Endothelial cell of umbilical vein (primary cell): ENCODE results near the gene ETF1. TPM values are rescaled to one million over a fixed set of nuclear protein-coding genes. Genes with fewer than 3 reads are reported as not detected.

ENCODE experiments used
- BruUV-seq: library from RNA; stranded (reverse); fragments of 400-500 nt; replicated peaks from 2 replicates; lab custom pipeline; 2021; lab: Mats Ljungman, UMichigan
- CTCF ChIA-PET: fragments of 300-600, 350-600 bp; sonication (Branson Sonifier 250); formaldehyde crosslinking; loops from one replicate; lab custom pipeline; 2021; ENCODE audit warnings: antibody characterized with exemption, inconsistent platforms; lab: Charles Lee
- POLR2A ChIA-PET: fragments of 300-600, 350-600 bp; sonication (Branson Sonifier 250); formaldehyde crosslinking; loops from one replicate; lab custom pipeline; 2021; ENCODE audit warnings: antibody characterized with exemption, inconsistent platforms; lab: Charles Lee
- DNase-seq: peaks from one replicate; pipeline ENCODE4 v3.0.0-alpha.2; 2011; ENCODE audit warnings: low read depth, low spot score
- FAIRE-seq: peaks from 2 replicates; lab custom pipeline; 2011; peaks lifted over from hg19 to GRCh38; lab: Jason Lieb, UNC
- H2AFZ ChIP-seq: 2 replicates; pipeline ENCODE4 v1.6.0; 2012; ENCODE audit warnings: low read depth, low read length, control low read depth, inconsistent platforms
- H3K27ac ChIP-seq: 2 replicates; pipeline ENCODE4 v1.5.1; 2011; ENCODE audit warnings: low read depth, mild to moderate bottlenecking, control low read depth, low read length, moderate library complexity; ENCODE audit not compliant: insufficient read depth
- H3K27me3 ChIP-seq, 2 experiments: 2 replicates each; pipeline versions ENCODE4 v1.6.0 to v1.6.1; 2011; ENCODE audit warnings: low read length in 2 of 2, mixed read lengths in 1 of 2; ENCODE audit not compliant: control insufficient read depth in 2 of 2, insufficient read depth in 2 of 2
- H3K36me3 ChIP-seq, 2 experiments: 2 replicates in 1 of 2; 3 replicates in 1 of 2; pipeline ENCODE4 v1.5.1; 2011; ENCODE audit warnings: low read length in 2 of 2, mild to moderate bottlenecking in 1 of 2, moderate library complexity in 1 of 2; ENCODE audit not compliant: control insufficient read depth in 2 of 2, insufficient read depth in 2 of 2; ENCODE audit errors: extremely low read depth in 1 of 2
- H3K4me1 ChIP-seq: 3 replicates; pipeline ENCODE4 v1.5.1; 2011; ENCODE audit warnings: mild to moderate bottlenecking, low read length; ENCODE audit not compliant: control insufficient read depth, insufficient read depth; ENCODE audit errors: extremely low read depth
- H3K4me2 ChIP-seq: 2 replicates; pipeline ENCODE4 v1.6.1; 2011; ENCODE audit warnings: low read length, control low read depth, mixed read lengths; ENCODE audit not compliant: insufficient read depth
- H3K4me3 ChIP-seq, 3 experiments: fragments of 200-600 bp in 1 of 3; sonication (generic), shearing (Covaris generic) in 1 of 3; replicated peaks in 1 of 3; 2 replicates each; pipeline ENCODE4 v1.5.1; 2011 to 2016; ENCODE audit warnings: control low read depth in 3 of 3, low read length in 3 of 3, mild to moderate bottlenecking in 2 of 3, inconsistent platforms in 1 of 3, low read depth in 1 of 3, moderate library complexity in 1 of 3; ENCODE audit not compliant: insufficient read depth in 1 of 3
- H3K79me2 ChIP-seq: 2 replicates; pipeline ENCODE4 v1.6.0; 2012; ENCODE audit warnings: low read length, inconsistent platforms; ENCODE audit not compliant: control insufficient read depth, insufficient read depth
- H3K9ac ChIP-seq: replicated peaks from 2 replicates; pipeline ENCODE3; 2011; ENCODE audit warnings: low read length, control low read depth; ENCODE audit not compliant: insufficient read depth; ENCODE audit errors: extremely low read depth
- H3K9me1 ChIP-seq: replicated peaks from 3 replicates; pipeline ENCODE4 v1.6.0; 2011; ENCODE audit warnings: mild to moderate bottlenecking, low read length; ENCODE audit not compliant: control insufficient read depth, insufficient read depth; ENCODE audit errors: extremely low read depth
- H3K9me3 ChIP-seq: replicated peaks from 2 replicates; pipeline ENCODE4 v1.5.1; 2012; ENCODE audit warnings: low read length, inconsistent platforms; ENCODE audit not compliant: control insufficient read depth, insufficient read depth
- H4K20me1 ChIP-seq: replicated peaks from 2 replicates; pipeline ENCODE3; 2011; ENCODE audit warnings: mild to moderate bottlenecking, low read length; ENCODE audit not compliant: control insufficient read depth, insufficient read depth; ENCODE audit errors: extremely low read depth
- EZH2 ChIP-seq: IDR thresholded peaks from 2 replicates; pipeline ENCODE4 v1.6.1; 2012; ENCODE audit warnings: borderline replicate concordance, low read depth, mild to moderate bottlenecking, moderate library complexity, low read length, inconsistent platforms; ENCODE audit not compliant: severe bottlenecking
- FOS ChIP-seq: IDR thresholded peaks from 2 replicates; pipeline ENCODE4 v1.6.1; 2011; ENCODE audit warnings: mild to moderate bottlenecking, low read length, moderate library complexity, borderline replicate concordance; ENCODE audit not compliant: insufficient read depth
- GATA2 ChIP-seq: IDR thresholded peaks from 2 replicates; pipeline ENCODE4 v1.7.0; 2011; ENCODE audit warnings: low read depth, mild to moderate bottlenecking, moderate library complexity, mixed read lengths, low read length; ENCODE audit not compliant: insufficient read length, insufficient read depth
- JUN ChIP-seq: IDR thresholded peaks from 2 replicates; pipeline ENCODE4 v1.6.1; 2011; ENCODE audit warnings: borderline replicate concordance, low read depth; ENCODE audit not compliant: insufficient read length, insufficient read depth
- MYC ChIP-seq: IDR thresholded peaks from one replicate; pipeline ENCODE4 v1.6.1; 2011; ENCODE audit warnings: mild to moderate bottlenecking, low read depth, low read length
- POLR2A ChIP-seq: IDR thresholded peaks from 2 replicates; pipeline ENCODE4 v1.6.1; 2012; ENCODE audit warnings: low read depth, mild to moderate bottlenecking, control low read depth, low read length
- POLR2AphosphoS5 ChIP-seq: IDR thresholded peaks from 2 replicates; pipeline ENCODE4 v1.6.1; 2012; ENCODE audit warnings: low read depth, mild to moderate bottlenecking, control low read depth, low read length, moderate library complexity; ENCODE audit not compliant: insufficient read depth
- dilution Hi-C: fragments of 300-500 bp; cut with MboI; formaldehyde crosslinking; loops from one replicate; pipeline ENCODE4 v1.15.0; 2019; ENCODE audit warnings: low sequenced_read_pairs; ENCODE audit not compliant: extremely low pct_ligation_motif_present
- intact Hi-C: fragments of 100-400 bp; cut with micrococcal nuclease; formaldehyde crosslinking; loops from one replicate; pipeline ENCODE4 v1.10.0; 2022
- polyA plus RNA-seq, 4 experiments: library from polyadenylated mRNA; depleted of rRNA in 3 of 4; stranded (reverse) in 3 of 4; unstranded in 1 of 4; fragments of >200 nt; gene quantifications; 2 replicates each; pipeline versions ENCODE4 v1.2.1 to v1.2.3, GENCODE V29; 2011 to 2012; ENCODE audit warnings: missing spikeins in 1 of 4
- total RNA-seq: library from RNA; stranded (reverse); gene quantifications from 2 replicates; pipeline ENCODE4 v1.2.3, GENCODE V29; 2021
- TF ChIP-seq, protein P1 (sequence below): IDR thresholded peaks from 2 replicates; pipeline ENCODE4 v1.6.1; 2011; ENCODE audit not compliant: insufficient read depth, insufficient read length
- TF ChIP-seq, protein P2 (sequence below), 2 donors: IDR thresholded peaks; 1 replicate in 1 of 2; 2 replicates in 1 of 2; pipeline ENCODE4 v1.5.1; 2011; ENCODE audit warnings: low read length in 2 of 2, mild to moderate bottlenecking in 2 of 2, moderate library complexity in 2 of 2, control low read depth in 1 of 2, inconsistent platforms in 1 of 2, low read depth in 1 of 2; ENCODE audit not compliant: insufficient read depth in 1 of 2; ENCODE audit errors: extremely low read depth in 1 of 2

ETF1 gene
- total and polyA plus RNA-seq, 2 donors (not counting 3 experiments of a cell fraction or from before 2014, with no cell fraction given), result 32.9 to 114 TPM

DNA sequence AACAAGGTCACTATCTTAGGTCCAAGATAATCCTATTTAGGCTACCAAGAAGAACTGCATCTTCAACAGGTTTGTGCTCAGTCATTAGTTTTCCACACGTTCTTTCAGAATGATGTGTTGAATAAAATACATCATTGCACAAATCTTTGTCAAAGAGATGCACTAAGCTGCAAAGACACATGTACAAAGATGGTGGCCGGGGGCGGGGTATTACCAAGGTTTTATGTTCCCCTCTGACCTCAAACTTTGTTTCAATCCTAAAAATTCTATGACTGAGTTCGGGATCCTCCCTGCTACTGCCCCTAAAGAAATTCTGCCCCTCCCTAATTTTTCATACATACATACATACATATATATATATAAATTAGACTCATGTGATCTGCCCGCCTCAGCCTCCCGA, 17.9 kb upstream of the ETF1 start:
- Histone ChIP-seq H3K4me1 (no peaks in the 10 kb centered on the region), H3K79me2 (peaks cover 39% of the 10 kb centered on the region), H3K27ac (no peak overlapping the region), H3K9me1 (no peaks in the 10 kb centered on the region), H2AFZ (no peak overlapping the region), H3K4me3 (no peak overlapping the region), H3K9me3 (no peaks in the 10 kb centered on the region), H3K36me3 (peaks cover 35 to 51% of the 10 kb centered on the region in 2 experiments), H4K20me1 (peaks cover 3% of the 10 kb centered on the region), H3K4me2 (no peak overlapping the region), H3K9ac (no peak overlapping the region), H3K27me3 (no peaks in the 10 kb centered on the region)
- CTCF ChIA-PET, result no interaction called here
- intact Hi-C loops (no loop called here), dilution Hi-C loops (no loop called here)
- POLR2A ChIA-PET, result no interaction called here
- TF ChIP-seq FOS (no peak), JUN (no peak), POLR2AphosphoS5 (no peak), MYC (no peak), EZH2 (no peak), POLR2A (no peak), GATA2 (no peak)
- TF ChIP-seq, protein P1, sequence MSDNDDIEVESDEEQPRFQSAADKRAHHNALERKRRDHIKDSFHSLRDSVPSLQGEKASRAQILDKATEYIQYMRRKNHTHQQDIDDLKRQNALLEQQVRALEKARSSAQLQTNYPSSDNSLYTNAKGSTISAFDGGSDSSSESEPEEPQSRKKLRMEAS, result no peak
- TF ChIP-seq, protein P2, sequence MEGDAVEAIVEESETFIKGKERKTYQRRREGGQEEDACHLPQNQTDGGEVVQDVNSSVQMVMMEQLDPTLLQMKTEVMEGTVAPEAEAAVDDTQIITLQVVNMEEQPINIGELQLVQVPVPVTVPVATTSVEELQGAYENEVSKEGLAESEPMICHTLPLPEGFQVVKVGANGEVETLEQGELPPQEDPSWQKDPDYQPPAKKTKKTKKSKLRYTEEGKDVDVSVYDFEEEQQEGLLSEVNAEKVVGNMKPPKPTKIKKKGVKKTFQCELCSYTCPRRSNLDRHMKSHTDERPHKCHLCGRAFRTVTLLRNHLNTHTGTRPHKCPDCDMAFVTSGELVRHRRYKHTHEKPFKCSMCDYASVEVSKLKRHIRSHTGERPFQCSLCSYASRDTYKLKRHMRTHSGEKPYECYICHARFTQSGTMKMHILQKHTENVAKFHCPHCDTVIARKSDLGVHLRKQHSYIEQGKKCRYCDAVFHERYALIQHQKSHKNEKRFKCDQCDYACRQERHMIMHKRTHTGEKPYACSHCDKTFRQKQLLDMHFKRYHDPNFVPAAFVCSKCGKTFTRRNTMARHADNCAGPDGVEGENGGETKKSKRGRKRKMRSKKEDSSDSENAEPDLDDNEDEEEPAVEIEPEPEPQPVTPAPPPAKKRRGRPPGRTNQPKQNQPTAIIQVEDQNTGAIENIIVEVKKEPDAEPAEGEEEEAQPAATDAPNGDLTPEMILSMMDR (IDR thresholded peaks at IDR 0.05; ENCODE audit: extremely low read depth in 1 of 2, insufficient read depth in 1 of 2, low read depth in 1 of 2, low read length in 2 of 2), result no peak
- BruUV-seq, result no TSS peak
- FAIRE-seq (no peak), DNase-seq (no peak)
